HUES6 (cell line): ENCODE measurements around the gene ART3.

Source experiments
- H3K27ac ChIP-seq: 2 replicates; pipeline ENCODE4 v1.7.0; 2013; ENCODE audit warnings: low read depth, mild to moderate bottlenecking, low read length, inconsistent platforms
- H3K27me3 ChIP-seq: 2 replicates; pipeline ENCODE4 v1.6.1; 2013; ENCODE audit warnings: low read length; ENCODE audit not compliant: control insufficient read depth, insufficient read depth
- H3K36me3 ChIP-seq: 2 replicates; pipeline ENCODE4 v1.6.1; 2013; ENCODE audit warnings: low read length; ENCODE audit not compliant: control insufficient read depth, insufficient read depth
- H3K4me1 ChIP-seq: 2 replicates; pipeline ENCODE4 v1.6.1; 2013; ENCODE audit warnings: low read length; ENCODE audit not compliant: control insufficient read depth, insufficient read depth
- H3K4me3 ChIP-seq: 2 replicates; pipeline ENCODE4 v1.5.1; 2013; ENCODE audit warnings: low read depth, low read length
- H3K9ac ChIP-seq: one replicate; pipeline ENCODE4 v1.6.1; 2013; ENCODE audit warnings: mild to moderate bottlenecking, low read length
- H3K9me3 ChIP-seq: 2 replicates; pipeline ENCODE4 v1.6.1; 2013; ENCODE audit warnings: low read depth, low read length; ENCODE audit not compliant: control insufficient read depth, insufficient read depth

The ART3 gene

GRCh38 chr4:76144546-76144945 lies 70.0 kb downstream of the ART3 start:
- Histone ChIP-seq H3K27me3 (no peaks in the 10 kb centered on the region), H3K27ac (no peak overlapping the region), H3K4me1 (peaks cover 4% of the 10 kb centered on the region; the same call in 1 of the 2 replicates), H3K4me3 (no peak overlapping the region), H3K9me3 (no peaks in the 10 kb centered on the region), H3K36me3 (peaks cover 49% of the 10 kb centered on the region), H3K9ac (no peak overlapping the region)

GRCh38 chr4:76147454-76148141 lies 73.1 kb downstream of the ART3 start:
- H3K27me3 ChIP-seq, result no peaks in the 10 kb centered on the region
- peak overlapping the region; percentile 83 for H3K4me3 ChIP-seq
- no peaks in the 10 kb centered on the region for H3K9me3 ChIP-seq
- peaks cover 18% of the 10 kb centered on the region for H3K36me3 ChIP-seq
- H3K27ac ChIP-seq, result peak overlapping the region; percentile 98
- peak overlapping the region; percentile 97 for H3K9ac ChIP-seq
- peaks cover 4% of the 10 kb centered on the region; the same call in 1 of the 2 replicates for H3K4me1 ChIP-seq

- peaks cover 4% of the 10 kb centered on the region; the same call in 1 of the 2 replicates for H3K4me1 ChIP-seq
- no peaks in the 10 kb centered on the region for H3K9me3 ChIP-seq
- H3K4me3 ChIP-seq, result peak within 1 kb of the TSS; percentile 83
These were observed 73.8 kb downstream of the ART3 start, which contains the start of gene NUP54 for GRCh38 chr4:76148142-76148865. TSS of gene NUP54 (minus strand) at chr4:76148397. CDS start at chr4:76148374, 23 bp downstream.

GRCh38 chr4:76153356-76153755 lies 78.8 kb downstream of the ART3 start:
- no peaks in the 10 kb centered on the region for H3K36me3 ChIP-seq
- H3K4me3 ChIP-seq, result no peak overlapping the region
- no peak overlapping the region; the same call in 1 of the 2 replicates for H3K27ac ChIP-seq
- H3K4me1 ChIP-seq, result no peaks in the 10 kb centered on the region; the same call in 1 of the 2 replicates
- H3K27me3 ChIP-seq, result no peaks in the 10 kb centered on the region
- peaks cover 3% of the 10 kb centered on the region; the same call in 1 of the 2 replicates for H3K9me3 ChIP-seq
- no peak overlapping the region for H3K9ac ChIP-seq

More at GRCh38 chr4:76148142-76148865, 73.8 kb downstream of the ART3 start, which contains the start of gene NUP54:
- no peaks in the 10 kb centered on the region for H3K27me3 ChIP-seq
- H3K36me3 ChIP-seq, result peaks cover 13% of the 10 kb centered on the region
- H3K27ac ChIP-seq, result peak within 1 kb of the TSS; percentile 98
- H3K9ac ChIP-seq, result peak within 1 kb of the TSS; percentile 97

- Histone ChIP-seq H3K36me3 (peaks cover 7% of the 10 kb centered on the region), H3K9me3 (peaks cover 3% of the 10 kb centered on the region; the same call in 1 of the 2 replicates), H3K27me3 (no peaks in the 10 kb centered on the region), H3K4me3 (no peak overlapping the region), H3K9ac (no peak overlapping the region), H3K4me1 (no peaks in the 10 kb centered on the region; the same call in 1 of the 2 replicates), H3K27ac (no peak overlapping the region)
These were observed 81.5 kb downstream of the ART3 start for GRCh38 chr4:76155979-76156378.

- Histone ChIP-seq H3K4me3 (no peak overlapping the region), H3K4me1 (no peaks in the 10 kb centered on the region; the same call in 1 of the 2 replicates), H3K36me3 (peaks cover 14% of the 10 kb centered on the region)
These were observed 82.1 kb downstream of the ART3 start for GRCh38 chr4:76156635-76157034.

GRCh38 chr4:76160355-76160754 lies 85.8 kb downstream of the ART3 start:
- no peaks in the 10 kb centered on the region for H3K27me3 ChIP-seq
- no peaks in the 10 kb centered on the region for H3K9me3 ChIP-seq
- H3K27ac ChIP-seq, result no peak overlapping the region
- H3K4me1 ChIP-seq, result no peaks in the 10 kb centered on the region; the same call in 1 of the 2 replicates
- no peak overlapping the region for H3K4me3 ChIP-seq
- H3K9ac ChIP-seq, result no peak overlapping the region
- H3K36me3 ChIP-seq, result peaks cover 32% of the 10 kb centered on the region

More at GRCh38 chr4:76156635-76157034, 82.1 kb downstream of the ART3 start:
- Histone ChIP-seq H3K27ac (no peak overlapping the region), H3K9ac (no peak overlapping the region), H3K27me3 (no peaks in the 10 kb centered on the region), H3K9me3 (peaks cover 3% of the 10 kb centered on the region; the same call in 1 of the 2 replicates)
